Body of pancreas (tissue), 4 donors: ENCODE data around the gene FUT7. TPM values are rescaled to one million over a fixed set of nuclear protein-coding genes. Genes with fewer than 3 reads are reported as not detected.
"Not testable (repeated sequence)": the region's sequence is repeated elsewhere in the genome, so short reads cannot be mapped to it uniquely, and the experiment has no call there.

Experiments
- ATAC-seq: fragments of 150-250 bp; one replicate; pipeline ENCODE4 v1.9.1; 2016
- DNase-seq, 4 donors: peaks; one replicate each; pipeline ENCODE4 v3.0.0-alpha.2; 2019
- H3K27ac ChIP-seq, 4 donors: fragments of 200-600 bp; sonication (generic); 1 replicate in 3 of 4; 2 replicates in 1 of 4; pipeline versions ENCODE4 v1.5.1 to v1.6.1; 2016 to 2019; ENCODE audit warnings: mild to moderate bottlenecking in 1 of 4, mixed read lengths in 1 of 4, moderate library complexity in 1 of 4
- H3K27me3 ChIP-seq, 2 donors: fragments of 200-600 bp; sonication (generic); one replicate each; pipeline ENCODE4 v1.6.0; 2016; ENCODE audit warnings: mild to moderate bottlenecking in 1 of 2
- H3K36me3 ChIP-seq, 2 donors: fragments of 200-600 bp; sonication (generic); replicated peaks in 1 of 2; 2 replicates each; pipeline ENCODE4 v1.5.1; 2016; ENCODE audit warnings: low read depth in 2 of 2; ENCODE audit not compliant: insufficient read depth in 1 of 2
- H3K4me1 ChIP-seq: fragments of 200-600 bp; sonication (generic); one replicate; pipeline ENCODE4 v1.6.0; 2016
- H3K4me3 ChIP-seq, 2 donors: fragments of 200-600 bp; sonication (generic); 1 replicate in 1 of 2; 2 replicates in 1 of 2; pipeline ENCODE4 v1.5.1; 2016 to 2019
- H3K9me3 ChIP-seq, 3 donors: fragments of 200-600 bp; sonication (generic); 1 replicate in 2 of 3; 2 replicates in 1 of 3; pipeline ENCODE4 v1.5.1; 2016
- POLR2A ChIP-seq, 3 donors: fragments of 450-650 bp; IDR thresholded peaks; one replicate each; pipeline ENCODE4 v1.6.1; 2016; ENCODE audit warnings: antibody characterized with exemption in 3 of 3, mild to moderate bottlenecking in 2 of 3
- WGBS, 2 donors: methylation state at CpG; one replicate each; pipeline ENCODE4 v1.1.5; 2017; 5-methylcytosine and 5-hydroxymethylcytosine counted together
- intact Hi-C: fragments of 100-400 bp; cut with DNase I; formaldehyde crosslinking; loops from one replicate; pipeline ENCODE4 v1.15.1; 2023
- total RNA-seq, 2 donors: library from RNA; depleted of rRNA; stranded (reverse); fragments of >200 nt; gene quantifications; one replicate each; pipeline ENCODE4 v1.1.0, GENCODE V29; 2016
- TF ChIP-seq, protein P1 (sequence below), 7 experiments: fragments of 450-650 bp in 4 of 7; fragments of 200-600 bp in 3 of 7; sonication (generic) in 3 of 7; IDR thresholded peaks; one replicate each; pipeline ENCODE4 v1.5.1; 2016 to 2019; ENCODE audit warnings: antibody characterized with exemption in 7 of 7

Gene FUT7
- total RNA-seq, 2 donors from 2014 or later = not detected

DNA sequence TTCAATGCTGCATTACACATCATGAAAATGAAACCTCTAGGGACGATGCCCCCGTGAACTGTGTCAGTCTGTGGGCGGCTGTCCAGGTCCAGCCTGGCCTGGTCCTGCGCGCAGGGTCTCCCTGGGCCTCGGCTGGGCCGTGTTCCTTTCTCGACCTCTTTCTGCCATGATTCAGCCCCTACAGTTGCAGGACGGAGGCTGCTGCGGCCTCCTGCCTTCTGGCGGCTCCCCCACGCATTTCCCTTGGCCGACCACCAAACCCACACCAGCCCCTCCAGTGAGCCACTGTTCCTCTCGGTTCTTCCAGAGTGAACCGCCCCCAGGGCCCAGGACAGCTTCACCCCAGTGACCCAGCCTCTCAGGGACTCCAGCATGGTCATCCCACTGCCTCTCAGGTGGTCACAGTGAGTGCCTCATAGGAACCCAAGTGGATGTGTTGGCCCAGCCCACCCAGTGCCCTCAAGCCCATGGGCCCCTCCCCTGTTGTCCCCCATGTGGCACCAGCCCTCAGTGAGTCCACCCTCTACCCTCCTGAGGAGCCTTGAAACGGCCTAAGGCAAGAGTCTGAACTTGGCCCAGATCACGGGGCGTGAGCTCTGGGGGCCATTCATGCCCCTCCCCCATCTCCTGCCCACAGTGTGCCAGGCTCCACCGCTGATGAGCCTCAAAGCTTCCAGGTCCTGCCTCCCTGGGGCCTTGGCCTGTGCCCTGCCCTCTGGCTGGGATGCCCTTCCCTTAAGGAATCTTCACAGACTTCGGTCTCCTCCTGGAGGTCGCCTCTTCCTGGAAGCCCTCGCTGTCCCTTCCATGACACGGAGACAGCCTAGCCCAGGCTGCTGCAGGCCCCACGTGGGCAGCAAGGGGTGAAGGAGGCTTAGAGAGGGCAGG lies 25.5 kb downstream of the FUT7 start:
- no peaks in the 10 kb centered on the region for H3K9me3 ChIP-seq
- DNase-seq = no peak
- no peak overlapping the region for H3K4me3 ChIP-seq
- no peak for TF ChIP-seq POLR2A (IDR thresholded peaks at IDR 0.05)
- TF ChIP-seq, protein P1, sequence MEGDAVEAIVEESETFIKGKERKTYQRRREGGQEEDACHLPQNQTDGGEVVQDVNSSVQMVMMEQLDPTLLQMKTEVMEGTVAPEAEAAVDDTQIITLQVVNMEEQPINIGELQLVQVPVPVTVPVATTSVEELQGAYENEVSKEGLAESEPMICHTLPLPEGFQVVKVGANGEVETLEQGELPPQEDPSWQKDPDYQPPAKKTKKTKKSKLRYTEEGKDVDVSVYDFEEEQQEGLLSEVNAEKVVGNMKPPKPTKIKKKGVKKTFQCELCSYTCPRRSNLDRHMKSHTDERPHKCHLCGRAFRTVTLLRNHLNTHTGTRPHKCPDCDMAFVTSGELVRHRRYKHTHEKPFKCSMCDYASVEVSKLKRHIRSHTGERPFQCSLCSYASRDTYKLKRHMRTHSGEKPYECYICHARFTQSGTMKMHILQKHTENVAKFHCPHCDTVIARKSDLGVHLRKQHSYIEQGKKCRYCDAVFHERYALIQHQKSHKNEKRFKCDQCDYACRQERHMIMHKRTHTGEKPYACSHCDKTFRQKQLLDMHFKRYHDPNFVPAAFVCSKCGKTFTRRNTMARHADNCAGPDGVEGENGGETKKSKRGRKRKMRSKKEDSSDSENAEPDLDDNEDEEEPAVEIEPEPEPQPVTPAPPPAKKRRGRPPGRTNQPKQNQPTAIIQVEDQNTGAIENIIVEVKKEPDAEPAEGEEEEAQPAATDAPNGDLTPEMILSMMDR (IDR thresholded peaks at IDR 0.05) = no peak
- H3K27me3 ChIP-seq = no peaks in the 10 kb centered on the region
- intact Hi-C loops = no loop called here
- peak; percentile 20 for ATAC-seq
- no peaks in the 10 kb centered on the region for H3K4me1 ChIP-seq
- H3K27ac ChIP-seq = no peak overlapping the region
- 75 to 96% methylated on average over 11 to 24 of the region's 24 CpGs for WGBS, 2 donors
- peaks cover 0 to 2% of the 10 kb centered on the region in 2 donors for H3K36me3 ChIP-seq

DNA sequence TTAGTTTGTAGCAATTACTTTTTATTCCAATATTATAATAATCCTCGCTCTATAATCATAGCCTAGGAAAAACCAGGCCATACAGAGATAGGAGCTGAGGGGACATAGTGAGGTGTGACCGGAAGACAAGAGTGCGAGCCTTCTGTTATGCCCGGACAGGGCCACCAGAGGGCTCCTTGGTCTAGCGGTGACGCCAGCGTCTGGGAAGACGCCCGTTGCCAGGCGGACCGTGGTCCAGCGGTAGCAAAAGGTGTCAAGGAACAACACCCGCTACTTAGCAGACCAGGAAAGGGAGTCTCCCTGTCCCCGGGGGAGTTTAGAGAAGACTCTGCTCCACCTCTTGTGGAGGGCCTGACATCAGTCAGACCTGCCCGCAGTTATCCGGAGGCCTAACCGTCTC lies 27.6 kb downstream of the FUT7 start:
- intact Hi-C loops, H3K9me3 ChIP-seq, ATAC-seq, H3K4me3 ChIP-seq, H3K27me3 ChIP-seq, H3K27ac ChIP-seq, H3K4me1 ChIP-seq, H3K36me3 ChIP-seq: not testable (repeated sequence)
- TF ChIP-seq, protein P1 (IDR thresholded peaks at IDR 0.05) = peak in 6 of 7 experiments; percentile 27 to 44 (median 38)
- DNase-seq = peak in 1 of 4 donors; percentile 41
- 36 to 43% methylated on average over 16 to 17 of the region's 17 CpGs for WGBS, 2 donors

DNA sequence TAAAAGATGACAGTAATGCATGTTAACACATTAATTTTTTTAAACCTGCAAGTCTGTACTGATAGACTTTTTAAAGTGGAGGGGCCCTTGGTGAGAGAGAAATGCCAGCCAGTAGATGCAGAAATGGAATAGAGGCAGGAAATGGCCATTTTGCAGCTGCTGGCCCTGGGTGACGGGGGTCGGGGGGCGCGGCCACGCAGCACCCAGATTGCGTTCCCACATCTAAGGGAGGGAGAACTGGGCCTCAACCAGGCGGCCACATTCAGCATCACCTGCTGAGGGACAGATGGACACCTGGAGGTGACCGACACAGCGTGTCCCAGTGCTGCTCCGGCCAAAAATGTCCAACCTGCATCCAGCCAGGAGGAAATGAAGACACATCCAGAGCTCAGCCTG lies 29.2 kb downstream of the FUT7 start:
- H3K36me3 ChIP-seq = no peaks in the 10 kb centered on the region
- no peaks in the 10 kb centered on the region for H3K27me3 ChIP-seq
- intact Hi-C loops = no loop called here
- no peaks in the 10 kb centered on the region for H3K9me3 ChIP-seq
- no peaks in the 10 kb centered on the region for H3K4me1 ChIP-seq
- H3K4me3 ChIP-seq = no peak overlapping the region
- no peak overlapping the region for H3K27ac ChIP-seq
- WGBS, 2 donors = 62 to 83% methylated on average over 7 to 10 of the region's 10 CpGs
- no peak for ATAC-seq
- TF ChIP-seq POLR2A (IDR thresholded peaks at IDR 0.05) = no peak
- TF ChIP-seq, protein P1 (IDR thresholded peaks at IDR 0.05) = no peak
- DNase-seq = no peak

DNA sequence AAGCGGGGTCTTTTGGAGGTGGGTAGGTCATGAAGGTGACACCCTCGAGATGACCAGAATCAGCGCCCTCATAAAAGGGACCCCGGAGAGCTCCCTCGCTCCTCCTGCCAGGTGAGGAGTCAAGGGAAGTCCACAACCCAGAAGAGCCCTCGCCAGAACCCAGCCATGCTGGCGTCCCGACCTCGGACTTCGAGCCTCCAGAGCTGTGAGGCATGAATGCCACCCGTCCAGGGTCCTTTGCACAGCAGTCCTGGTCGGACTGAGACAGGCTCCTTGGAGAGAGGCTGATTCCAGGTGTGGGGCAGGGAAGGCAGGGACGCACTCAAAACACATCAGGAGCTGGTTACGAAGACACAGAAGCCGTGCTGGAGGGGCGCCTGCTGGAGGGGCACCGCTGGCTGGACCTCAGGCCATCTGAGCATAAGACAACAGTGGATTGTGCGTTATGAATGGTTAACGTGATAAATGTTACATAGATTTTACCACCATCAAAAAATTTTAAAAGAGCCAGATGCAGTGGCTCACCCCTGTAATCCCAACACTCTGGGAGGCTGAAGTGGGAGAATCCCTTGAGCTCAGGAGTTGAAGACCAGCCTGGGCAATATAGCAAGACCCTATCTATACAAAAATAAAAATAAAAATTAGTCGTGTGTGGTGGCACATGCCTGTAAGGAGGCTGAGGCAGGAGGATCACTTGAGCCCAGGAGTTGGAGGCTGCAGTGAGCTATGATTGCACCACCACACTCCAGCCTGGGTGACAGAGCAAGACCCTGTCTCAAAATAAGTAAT lies 29.8 kb downstream of the FUT7 start:
- WGBS, 2 donors = 68 to 74% methylated on average over 13 to 20 of the region's 20 CpGs
- intact Hi-C loops = no loop called here
- Histone ChIP-seq H3K4me3 (no peak overlapping the region), H3K4me1 (peaks cover under 1% of the 10 kb centered on the region), H3K27ac (no peak overlapping the region), H3K9me3 (no peaks in the 10 kb centered on the region), H3K27me3 (no peaks in the 10 kb centered on the region), H3K36me3 (no peaks in the 10 kb centered on the region)
- ATAC-seq = no peak
- DNase-seq = no peak
- TF ChIP-seq, protein P1 (IDR thresholded peaks at IDR 0.05) = no peak
- no peak for TF ChIP-seq POLR2A (IDR thresholded peaks at IDR 0.05)
